Measurements from ENCODE around the gene HEG1. TPM values are rescaled to one million over a fixed set of nuclear protein-coding genes. Genes with fewer than 3 reads are reported as not detected.

The HEG1 gene
- total RNA-seq, 4 donors from 2014 or later: 55.9 to 85.5 (median 78.9) TPM

- no peak for TF ChIP-seq POLR2A (IDR thresholded peaks at IDR 0.05)
- no peaks in the 10 kb centered on the region for H3K27me3 ChIP-seq
- no peak for ATAC-seq
- WGBS, 2 donors (ENCODE audit: low coverage in 1 of 2): 83 to 85% methylated on average over 1 to 2 of the region's 2 CpGs
- no peaks in the 10 kb centered on the region for H3K9me3 ChIP-seq
- H3K4me3 ChIP-seq: no peak overlapping the region
- no peaks in the 10 kb centered on the region for H3K36me3 ChIP-seq
- H3K27ac ChIP-seq: no peak overlapping the region
- H3K4me1 ChIP-seq: peaks cover 0 to 13% (median 0%) of the 10 kb centered on the region in 3 donors
These were observed 131.1 kb downstream of the HEG1 start for GRCh38 chr3:124924741-124925140.

- Histone ChIP-seq H3K27me3 (no peaks in the 10 kb centered on the region), H3K36me3 (no peaks in the 10 kb centered on the region), H3K4me3 (no peak overlapping the region), H3K9me3 (no peaks in the 10 kb centered on the region), H3K27ac (no peak overlapping the region), H3K4me1 (peaks cover 0 to 7% (median 0%) of the 10 kb centered on the region in 3 donors)
- no peak for TF ChIP-seq CTCF (IDR thresholded peaks at IDR 0.05)
- TF ChIP-seq POLR2A (IDR thresholded peaks at IDR 0.05): no peak
- no peak for TF ChIP-seq POLR2AphosphoS5 (IDR thresholded peaks at IDR 0.05)
- no peak for TF ChIP-seq EP300 (IDR thresholded peaks at IDR 0.05)
- ATAC-seq: no peak
These were observed 132.0 kb downstream of the HEG1 start for GRCh38 chr3:124923833-124924232.

DNA sequence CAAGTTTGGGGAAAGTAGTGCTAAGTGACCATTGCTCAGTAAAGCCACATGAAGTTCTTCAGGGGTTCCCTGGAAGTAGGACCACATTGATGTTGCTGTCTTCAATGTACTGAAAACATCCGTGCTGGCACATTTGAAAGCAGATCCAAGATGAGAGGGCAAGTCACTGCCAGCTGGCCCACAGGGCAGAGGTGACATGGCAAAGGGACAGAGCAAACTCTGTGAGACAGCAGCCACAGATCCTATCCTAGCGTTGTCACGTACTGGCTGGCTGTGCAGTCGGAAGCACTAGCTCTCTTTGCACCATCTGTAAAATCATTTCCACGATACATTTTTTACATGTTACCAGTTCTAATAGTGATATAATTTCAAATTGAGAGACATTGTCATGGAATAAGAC, 135.1 kb downstream of the HEG1 start:
- ATAC-seq: no peak
- 88 to 93% methylated on average over 1 to 2 of the region's 5 CpGs for WGBS, 2 donors (ENCODE audit: low coverage in 1 of 2)
- Histone ChIP-seq H3K27me3 (no peaks in the 10 kb centered on the region), H3K9me3 (no peaks in the 10 kb centered on the region), H3K4me3 (no peak overlapping the region), H3K4me1 (no peaks in the 10 kb centered on the region), H3K27ac (no peak overlapping the region), H3K36me3 (no peaks in the 10 kb centered on the region)
- TF ChIP-seq POLR2AphosphoS5 (IDR thresholded peaks at IDR 0.05) (no peak), EP300 (IDR thresholded peaks at IDR 0.05) (no peak), CTCF (IDR thresholded peaks at IDR 0.05) (no peak), POLR2A (IDR thresholded peaks at IDR 0.05) (no peak)

GRCh38 chr3:124919756-124920155, 136.0 kb downstream of the HEG1 start:
- no peaks in the 10 kb centered on the region for H3K27me3 ChIP-seq

DNA sequence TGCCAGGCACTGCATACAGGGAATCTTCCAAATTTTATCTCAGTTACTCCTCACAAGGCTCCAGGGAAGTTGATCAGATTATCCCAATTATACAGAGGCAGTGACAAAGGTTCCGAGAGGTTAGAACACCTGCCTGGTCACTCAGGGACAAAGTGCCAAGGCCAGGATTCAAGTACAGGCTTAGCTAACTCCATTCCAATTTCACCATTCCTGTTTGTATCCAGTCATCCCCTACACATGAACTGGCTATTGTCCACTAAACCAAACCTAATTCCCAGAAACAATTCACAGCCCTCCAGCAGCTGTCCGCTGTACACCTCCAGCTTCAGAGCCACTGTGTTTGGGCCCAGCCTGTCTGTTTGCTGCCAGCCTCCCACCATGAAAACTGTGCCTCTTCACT, 137.3 kb downstream of the HEG1 start:
- TF ChIP-seq POLR2AphosphoS5 (IDR thresholded peaks at IDR 0.05) (no peak), EP300 (IDR thresholded peaks at IDR 0.05) (no peak), POLR2A (IDR thresholded peaks at IDR 0.05) (no peak), CTCF (IDR thresholded peaks at IDR 0.05) (no peak)
- Histone ChIP-seq H3K4me1 (no peaks in the 10 kb centered on the region), H3K27me3 (no peaks in the 10 kb centered on the region), H3K27ac (no peak overlapping the region), H3K4me3 (no peak overlapping the region), H3K36me3 (no peaks in the 10 kb centered on the region), H3K9me3 (no peaks in the 10 kb centered on the region)
- no peak for ATAC-seq
- whole genome bisulfite sequencing, 2 donors (ENCODE audit: low coverage in 1 of 2): 85 to 100% methylated on average over 2 of the region's 2 CpGs

More at GRCh38 chr3:124919756-124920155, 136.0 kb downstream of the HEG1 start:
- TF ChIP-seq EP300 (IDR thresholded peaks at IDR 0.05): no peak
- TF ChIP-seq POLR2A (IDR thresholded peaks at IDR 0.05): no peak
- no peak for TF ChIP-seq POLR2AphosphoS5 (IDR thresholded peaks at IDR 0.05)
- no peak for TF ChIP-seq CTCF (IDR thresholded peaks at IDR 0.05)
- no peak for ATAC-seq
- WGBS, 2 donors (ENCODE audit: low coverage in 1 of 2): 10% methylated on average over 2 of the region's 2 CpGs; no CpG with 5 or more reads in 1 of the 2 donors
- Histone ChIP-seq H3K27ac (no peak overlapping the region), H3K4me1 (no peaks in the 10 kb centered on the region), H3K9me3 (no peaks in the 10 kb centered on the region), H3K36me3 (no peaks in the 10 kb centered on the region), H3K4me3 (no peak overlapping the region)

Data from gastroesophageal sphincter (tissue), 4 donors.